Measurements from ENCODE around the gene KCNB1.

GRCh38 chr20:49385465-49385864 lies 97.0 kb downstream of the KCNB1 start:
- no peak for TF ChIP-seq POLR2A (IDR thresholded peaks at IDR 0.05; ENCODE audit: low read depth, low read length)
- no peak for TF ChIP-seq POLR2AphosphoS5 (IDR thresholded peaks at IDR 0.05; ENCODE audit: low read depth, low read length)
- TF ChIP-seq TAF1 (IDR thresholded peaks at IDR 0.05; ENCODE audit: borderline replicate concordance, low read depth, low read length), result no peak
